Thoracic aorta (tissue), 2 donors: Measurements from ENCODE around the gene PPP3CA. TPM values are rescaled to one million over a fixed set of nuclear protein-coding genes. Genes with fewer than 3 reads are reported as not detected.

ENCODE experiments used
- ATAC-seq: fragments of 150-250 bp; one replicate; pipeline ENCODE4 v1.8.0; 2017; ENCODE audit warnings: low read depth; ENCODE audit not compliant: insufficient number of reproducible peaks, low FRiP score
- DNase-seq: peaks from one replicate; pipeline ENCODE4 v3.0.0-alpha.2; 2020; ENCODE audit warnings: low spot score
- H3K27ac ChIP-seq, 2 donors: fragments of 200-600 bp; sonication (generic); 1 replicate in 1 of 2; 2 replicates in 1 of 2; pipeline ENCODE4 v1.5.1; 2016; ENCODE audit warnings: mild to moderate bottlenecking in 2 of 2, moderate library complexity in 2 of 2
- H3K27me3 ChIP-seq: fragments of 200-600 bp; sonication (generic); replicated peaks from 2 replicates; pipeline ENCODE4 v1.6.0; 2016; ENCODE audit warnings: mild to moderate bottlenecking; ENCODE audit not compliant: insufficient read depth
- H3K36me3 ChIP-seq: fragments of 200-600 bp; sonication (generic); one replicate; pipeline ENCODE4 v1.5.1; 2016
- H3K4me1 ChIP-seq, 2 donors: fragments of 200-600 bp; sonication (generic); 1 replicate in 1 of 2; 2 replicates in 1 of 2; pipeline versions ENCODE4 v1.5.1 to v1.6.0; 2016; ENCODE audit warnings: low read depth in 2 of 2, mild to moderate bottlenecking in 1 of 2; ENCODE audit not compliant: control insufficient read depth in 1 of 2
- H3K4me3 ChIP-seq: fragments of 200-600 bp; sonication (generic); 2 replicates; pipeline ENCODE4 v1.5.1; 2016; ENCODE audit warnings: mild to moderate bottlenecking
- H3K9me3 ChIP-seq: fragments of 200-600 bp; sonication (generic); 2 replicates; pipeline ENCODE4 v1.5.1; 2016
- total RNA-seq, 2 donors: library from RNA; depleted of rRNA; stranded (reverse); fragments of >200 nt; gene quantifications; one replicate each; pipeline versions ENCODE4 v1.1.0 to v1.2.3, GENCODE V29; 2016
- TF ChIP-seq, protein P1 (sequence below): fragments of 200-600 bp; sonication (generic); IDR thresholded peaks from one replicate; pipeline ENCODE4 v1.5.1; 2019; ENCODE audit warnings: antibody characterized with exemption

The PPP3CA gene
- total RNA-seq, 2 donors from 2014 or later, result 21.9 to 43.2 TPM

DNA sequence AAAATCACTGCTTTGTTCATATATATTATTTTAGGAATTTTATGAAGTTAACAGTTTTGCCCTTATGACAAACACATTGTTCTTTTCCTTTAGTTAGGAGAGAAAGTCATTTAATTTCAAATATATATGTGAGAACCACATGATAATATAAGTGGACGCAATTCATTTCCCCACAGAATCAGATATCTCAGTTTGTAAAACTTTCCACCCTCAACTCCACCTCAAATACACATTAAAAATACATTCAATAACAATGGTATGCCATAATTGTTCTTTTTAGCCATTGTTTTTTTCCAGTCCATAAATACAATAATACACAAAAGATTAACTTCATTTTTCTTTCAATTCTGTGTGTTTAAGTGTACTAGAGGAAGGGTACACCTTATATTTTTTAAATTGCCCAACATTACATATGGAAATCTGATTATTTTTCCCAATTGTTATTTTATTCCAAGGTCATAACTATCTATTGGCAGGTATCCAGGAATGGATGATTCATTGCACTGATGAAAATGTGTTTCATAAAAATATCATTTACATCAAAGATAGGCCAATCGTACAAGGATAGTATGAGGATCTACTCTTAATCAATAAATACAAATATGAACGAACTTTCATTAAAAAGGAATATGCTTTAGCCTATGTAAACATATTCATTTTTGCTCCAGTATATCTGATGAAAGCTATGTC lies 125.0 kb downstream of the PPP3CA start:
- peaks cover 7 to 21% of the 10 kb centered on the region in 2 donors for H3K4me1 ChIP-seq
- no peak for ATAC-seq
- no peak overlapping the region for H3K27ac ChIP-seq

DNA sequence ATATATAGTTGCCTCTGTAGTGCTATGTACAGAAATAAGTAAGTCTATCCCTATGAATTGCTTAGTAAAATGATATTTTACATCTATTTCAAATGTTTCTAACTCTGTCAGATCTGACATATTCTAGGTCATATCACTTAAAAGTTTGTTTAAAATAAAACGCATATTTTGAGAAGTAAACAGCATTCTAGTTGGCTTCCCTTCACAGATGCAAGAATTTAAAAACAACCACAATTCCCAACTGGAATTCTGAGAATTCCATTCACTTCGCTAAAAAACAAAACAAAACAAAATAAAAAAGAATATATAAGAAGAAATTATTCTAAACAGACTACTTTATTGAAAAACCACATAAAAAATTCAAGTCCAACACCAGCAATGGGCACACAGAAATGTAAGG lies 126.0 kb downstream of the PPP3CA start:
- peaks cover 7 to 21% of the 10 kb centered on the region in 2 donors for H3K4me1 ChIP-seq

More for the DNA sequence above, 125.0 kb downstream of the PPP3CA start:
- Histone ChIP-seq H3K9me3 (no peaks in the 10 kb centered on the region), H3K36me3 (no peaks in the 10 kb centered on the region), H3K27me3 (no peaks in the 10 kb centered on the region), H3K4me3 (no peak overlapping the region)
- TF ChIP-seq, protein P1, sequence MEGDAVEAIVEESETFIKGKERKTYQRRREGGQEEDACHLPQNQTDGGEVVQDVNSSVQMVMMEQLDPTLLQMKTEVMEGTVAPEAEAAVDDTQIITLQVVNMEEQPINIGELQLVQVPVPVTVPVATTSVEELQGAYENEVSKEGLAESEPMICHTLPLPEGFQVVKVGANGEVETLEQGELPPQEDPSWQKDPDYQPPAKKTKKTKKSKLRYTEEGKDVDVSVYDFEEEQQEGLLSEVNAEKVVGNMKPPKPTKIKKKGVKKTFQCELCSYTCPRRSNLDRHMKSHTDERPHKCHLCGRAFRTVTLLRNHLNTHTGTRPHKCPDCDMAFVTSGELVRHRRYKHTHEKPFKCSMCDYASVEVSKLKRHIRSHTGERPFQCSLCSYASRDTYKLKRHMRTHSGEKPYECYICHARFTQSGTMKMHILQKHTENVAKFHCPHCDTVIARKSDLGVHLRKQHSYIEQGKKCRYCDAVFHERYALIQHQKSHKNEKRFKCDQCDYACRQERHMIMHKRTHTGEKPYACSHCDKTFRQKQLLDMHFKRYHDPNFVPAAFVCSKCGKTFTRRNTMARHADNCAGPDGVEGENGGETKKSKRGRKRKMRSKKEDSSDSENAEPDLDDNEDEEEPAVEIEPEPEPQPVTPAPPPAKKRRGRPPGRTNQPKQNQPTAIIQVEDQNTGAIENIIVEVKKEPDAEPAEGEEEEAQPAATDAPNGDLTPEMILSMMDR, result no peak
- no peak for DNase-seq

DNA sequence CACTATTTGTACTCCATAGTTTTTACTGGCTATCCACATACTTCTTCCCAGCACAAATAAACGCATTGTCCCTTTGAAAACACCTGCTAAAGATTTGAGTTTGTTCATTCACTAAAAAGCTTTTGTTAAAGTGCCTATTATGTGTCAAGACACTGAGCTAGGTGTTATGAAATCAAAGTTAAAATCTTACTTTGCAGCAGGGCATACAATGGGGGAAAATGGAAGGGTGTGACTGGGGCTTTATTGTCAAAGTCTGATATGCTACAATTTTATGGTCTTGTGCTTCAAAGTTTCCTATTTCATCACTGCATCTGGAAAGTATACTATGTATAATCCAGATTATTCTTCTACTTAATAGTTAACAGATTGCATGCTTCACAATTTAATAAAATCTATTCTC lies 128.4 kb downstream of the PPP3CA start:
- Histone ChIP-seq H3K27ac (no peak overlapping the region), H3K4me1 (peaks cover 7 to 21% of the 10 kb centered on the region in 2 donors), H3K9me3 (no peaks in the 10 kb centered on the region), H3K27me3 (no peaks in the 10 kb centered on the region), H3K4me3 (no peak overlapping the region), H3K36me3 (no peaks in the 10 kb centered on the region)
- DNase-seq (no peak), ATAC-seq (no peak)
- TF ChIP-seq, protein P1, result no peak

More for the DNA sequence above, 126.0 kb downstream of the PPP3CA start:
- Histone ChIP-seq H3K4me3 (no peak overlapping the region), H3K27ac (no peak overlapping the region), H3K9me3 (no peaks in the 10 kb centered on the region), H3K27me3 (no peaks in the 10 kb centered on the region), H3K36me3 (no peaks in the 10 kb centered on the region)
- no peak for ATAC-seq
- TF ChIP-seq, protein P1, result no peak
- no peak for DNase-seq

DNA sequence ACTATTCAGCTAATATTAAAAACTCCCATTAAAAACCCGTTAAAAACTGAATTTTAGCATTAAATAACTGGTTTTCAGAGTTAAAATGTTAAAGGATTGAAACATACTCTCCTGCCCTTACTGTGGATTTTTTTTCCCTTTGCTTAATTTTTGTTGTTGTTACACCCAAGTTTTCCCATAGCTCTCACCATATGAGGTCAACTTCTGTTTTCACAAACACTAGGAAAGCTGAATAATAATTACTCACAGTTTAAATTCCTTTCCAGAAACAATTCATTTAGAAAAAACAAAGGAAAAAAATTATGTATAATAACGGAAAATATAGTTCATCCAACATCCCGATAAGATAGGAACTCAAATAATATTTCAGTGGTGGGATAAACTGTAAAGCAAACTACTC lies 129.0 kb downstream of the PPP3CA start:
- peaks cover 7 to 21% of the 10 kb centered on the region in 2 donors for H3K4me1 ChIP-seq
- TF ChIP-seq, protein P1, result no peak
- H3K27me3 ChIP-seq, result no peaks in the 10 kb centered on the region

DNA sequence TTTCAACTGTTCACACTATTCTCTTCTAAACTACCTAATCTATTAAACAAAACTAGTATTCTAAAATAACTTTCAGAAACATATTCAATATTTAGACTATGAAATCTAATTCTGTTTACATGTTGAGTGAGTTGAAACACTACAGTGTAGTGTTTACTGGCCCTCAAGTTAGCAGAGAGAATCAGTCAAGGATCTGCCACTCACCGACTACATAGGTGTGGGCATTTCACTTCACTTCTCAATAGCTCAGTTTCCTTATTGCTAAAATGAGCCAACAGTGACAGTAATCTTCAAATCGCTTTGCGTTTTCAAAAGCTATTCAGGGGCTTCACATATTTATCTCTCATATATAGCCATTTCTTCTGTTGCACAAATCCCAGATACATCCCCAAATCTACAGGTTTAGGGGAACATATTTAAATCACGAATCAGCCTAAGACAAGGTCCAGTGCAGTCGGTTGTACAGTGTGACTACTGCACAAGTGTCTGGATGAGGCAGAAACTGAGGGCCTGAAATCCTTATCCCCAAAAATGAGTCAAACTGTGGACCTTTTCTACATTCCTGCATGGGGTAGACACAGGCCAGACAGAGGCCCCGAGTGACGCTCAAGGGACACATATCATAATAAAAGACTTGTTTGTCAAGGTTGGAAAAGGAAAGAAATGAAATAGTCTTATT lies 129.8 kb downstream of the PPP3CA start:
- Histone ChIP-seq H3K27ac (no peak overlapping the region), H3K36me3 (no peaks in the 10 kb centered on the region), H3K9me3 (no peaks in the 10 kb centered on the region), H3K4me1 (peaks cover 7 to 20% of the 10 kb centered on the region in 2 donors), H3K4me3 (no peak overlapping the region), H3K27me3 (no peaks in the 10 kb centered on the region)
- ATAC-seq (peak; percentile 20), DNase-seq (no peak)
- TF ChIP-seq, protein P1, result no peak

More for the DNA sequence above, 129.0 kb downstream of the PPP3CA start:
- no peak for DNase-seq
- Histone ChIP-seq H3K27ac (no peak overlapping the region), H3K36me3 (no peaks in the 10 kb centered on the region), H3K4me3 (no peak overlapping the region), H3K9me3 (no peaks in the 10 kb centered on the region)
- ATAC-seq, result no peak
